HAP-1 (cell line): ENCODE data around the gene ZNF784.
A peak's percentile ranks its signal among the peaks of the same experiment; 100 is the strongest.

Experiments
- DNase-seq, 2 experiments: peaks; one replicate each; pipeline ENCODE4 v3.0.0-alpha.2; 2016 to 2020; ENCODE audit warnings: low spot score in 2 of 2
- H3K27me3 ChIP-seq: fragments of 250-450 bp; sonication (Bioruptor Pico); 2 replicates; pipeline ENCODE4 v1.5.1; 2020; ENCODE audit warnings: low read depth, mild to moderate bottlenecking, moderate library complexity
- H3K36me3 ChIP-seq: fragments of 250-450 bp; sonication (Bioruptor Pico); replicated peaks from 2 replicates; pipeline ENCODE4 v1.5.1; 2020; ENCODE audit warnings: mild to moderate bottlenecking
- H3K4me1 ChIP-seq: fragments of 250-450 bp; sonication (Bioruptor Pico); 2 replicates; pipeline ENCODE4 v1.5.1; 2020; ENCODE audit warnings: mild to moderate bottlenecking
- H3K4me3 ChIP-seq: fragments of 250-450 bp; sonication (Bioruptor Pico); 2 replicates; pipeline ENCODE4 v1.5.1; 2020; ENCODE audit warnings: mild to moderate bottlenecking, moderate library complexity
- H3K9me3 ChIP-seq: fragments of 250-450 bp; sonication (Bioruptor Pico); 2 replicates; pipeline ENCODE4 v1.5.1; 2020; ENCODE audit warnings: mild to moderate bottlenecking, moderate library complexity
- in situ Hi-C: fragments of 300-500 bp; cut with MboI; formaldehyde crosslinking; loops from 3 replicates; pipeline ENCODE4 v1.14.3; 2020; ENCODE audit warnings: low sequenced_read_pairs, inconsistent platforms, mixed read lengths

The ZNF784 gene

GRCh38 chr19:55605637-55606470 lies 18.5 kb downstream of the ZNF784 start, which contains the start of gene ZNF865:
TSS of gene ZNF865 (plus strand) at chr19:55605647. CDS start at chr19:55613619, 7,972 bp downstream.
- H3K9me3 ChIP-seq: no peaks in the 10 kb centered on the region
- no peaks in the 10 kb centered on the region for H3K27me3 ChIP-seq
- H3K4me3 ChIP-seq: peak within 1 kb of the TSS; percentile 56
- DNase-seq: peak; percentile 90
- H3K36me3 ChIP-seq: peaks cover 7% of the 10 kb centered on the region
- in situ Hi-C loops: no loop called here
- peaks cover 8% of the 10 kb centered on the region for H3K4me1 ChIP-seq

DNA sequence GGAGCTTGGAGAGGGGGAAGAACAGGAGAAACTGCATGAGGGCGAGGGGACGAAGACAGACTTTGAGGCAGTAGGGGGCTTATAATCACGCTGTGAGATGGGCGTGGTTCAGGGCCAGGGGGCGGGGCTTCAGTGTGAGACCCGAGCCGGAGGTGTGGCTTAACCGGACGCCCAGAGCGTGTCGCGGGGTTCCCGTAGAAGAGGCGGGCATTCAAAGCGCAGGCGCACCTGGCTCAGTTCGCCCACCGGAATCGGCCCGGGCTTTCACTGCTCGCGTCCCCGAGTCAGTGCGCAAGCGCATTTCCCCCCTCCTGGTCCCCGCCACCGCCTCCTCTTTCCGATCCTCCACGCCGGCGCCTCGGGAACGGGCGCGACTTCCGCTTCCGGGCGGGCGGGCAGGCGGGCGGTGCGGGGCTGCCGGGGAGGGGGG lies 19.1 kb downstream of the ZNF784 start:
- Histone ChIP-seq H3K4me3 (peak overlapping the region; percentile 56), H3K9me3 (no peaks in the 10 kb centered on the region), H3K36me3 (peaks cover 7% of the 10 kb centered on the region), H3K4me1 (peaks cover 10% of the 10 kb centered on the region), H3K27me3 (no peaks in the 10 kb centered on the region)
- peak; percentile 98 to 100 for DNase-seq
- in situ Hi-C loops: no loop called here

GRCh38 chr19:55603581-55604292 lies 20.6 kb downstream of the ZNF784 start:
- no peaks in the 10 kb centered on the region; the same call in none of the 2 replicates for H3K36me3 ChIP-seq
- no peak for DNase-seq
- in situ Hi-C loops: no loop called here
- H3K27me3 ChIP-seq: no peaks in the 10 kb centered on the region
- H3K4me1 ChIP-seq: peaks cover 10% of the 10 kb centered on the region
- no peak overlapping the region for H3K4me3 ChIP-seq
- no peaks in the 10 kb centered on the region for H3K9me3 ChIP-seq

DNA sequence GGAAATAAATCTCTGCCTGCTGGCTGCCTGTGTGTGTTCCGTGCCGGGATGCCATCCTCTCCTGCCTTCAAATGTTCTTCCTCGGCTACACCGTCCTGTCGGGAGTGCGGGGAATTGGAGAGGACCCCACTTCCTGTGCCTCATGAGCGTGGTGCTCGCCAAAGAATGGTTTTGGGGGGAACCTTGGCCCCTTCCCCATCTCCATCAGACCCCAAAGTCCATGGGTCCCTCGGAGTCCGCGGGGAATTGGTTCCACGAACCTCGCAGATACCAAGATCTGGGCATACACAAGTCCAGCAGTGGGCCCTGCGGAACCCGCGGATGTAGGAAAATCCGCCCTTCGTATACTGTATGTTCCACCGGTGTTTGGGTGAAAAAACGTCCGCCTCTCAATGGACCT lies 21.3 kb downstream of the ZNF784 start:
- no peak overlapping the region for H3K4me3 ChIP-seq
- DNase-seq: no peak
- in situ Hi-C loops: no loop called here
- peaks cover 17% of the 10 kb centered on the region for H3K4me1 ChIP-seq
- H3K9me3 ChIP-seq: no peaks in the 10 kb centered on the region
- H3K36me3 ChIP-seq: no peaks in the 10 kb centered on the region; the same call in none of the 2 replicates
- H3K27me3 ChIP-seq: no peaks in the 10 kb centered on the region

GRCh38 chr19:55602104-55603001 lies 22.0 kb downstream of the ZNF784 start:
- no peak for DNase-seq
- H3K36me3 ChIP-seq: peaks cover 1% of the 10 kb centered on the region
- H3K4me3 ChIP-seq: no peak overlapping the region
- H3K9me3 ChIP-seq: no peaks in the 10 kb centered on the region
- peaks cover 17% of the 10 kb centered on the region for H3K4me1 ChIP-seq
- in situ Hi-C loops: no loop called here
- no peaks in the 10 kb centered on the region for H3K27me3 ChIP-seq

GRCh38 chr19:55601084-55601483 lies 23.3 kb downstream of the ZNF784 start:
- in situ Hi-C loops: no loop called here
- DNase-seq: peak in 1 of 2 experiments; percentile 28
- H3K4me1 ChIP-seq: peaks cover 17% of the 10 kb centered on the region

GRCh38 chr19:55600662-55601028 lies 23.7 kb downstream of the ZNF784 start:
- no peaks in the 10 kb centered on the region for H3K9me3 ChIP-seq
- no peak for DNase-seq
- H3K4me1 ChIP-seq: peaks cover 17% of the 10 kb centered on the region
- H3K27me3 ChIP-seq: no peaks in the 10 kb centered on the region
- peak overlapping the region; percentile 98 for H3K4me3 ChIP-seq
- in situ Hi-C loops: no loop called here
- peaks cover 11% of the 10 kb centered on the region for H3K36me3 ChIP-seq

More at GRCh38 chr19:55601084-55601483, 23.3 kb downstream of the ZNF784 start:
- peaks cover 10% of the 10 kb centered on the region for H3K36me3 ChIP-seq
- peak overlapping the region; percentile 98 for H3K4me3 ChIP-seq
- H3K27me3 ChIP-seq: no peaks in the 10 kb centered on the region
- no peaks in the 10 kb centered on the region for H3K9me3 ChIP-seq

GRCh38 chr19:55599842-55600661 lies 24.3 kb downstream of the ZNF784 start, which contains the start of gene ZNF524:
TSS of gene ZNF524 (plus strand) at chr19:55600288. CDS start at chr19:55602113, 1,825 bp downstream.
- H3K36me3 ChIP-seq: peaks cover 17% of the 10 kb centered on the region
- H3K4me1 ChIP-seq: peaks cover 17% of the 10 kb centered on the region
- H3K4me3 ChIP-seq: peak within 1 kb of the TSS; percentile 98
- H3K27me3 ChIP-seq: no peaks in the 10 kb centered on the region
- H3K9me3 ChIP-seq: no peaks in the 10 kb centered on the region
- in situ Hi-C loops: no loop called here
- DNase-seq: peak; percentile 85 to 89

DNA sequence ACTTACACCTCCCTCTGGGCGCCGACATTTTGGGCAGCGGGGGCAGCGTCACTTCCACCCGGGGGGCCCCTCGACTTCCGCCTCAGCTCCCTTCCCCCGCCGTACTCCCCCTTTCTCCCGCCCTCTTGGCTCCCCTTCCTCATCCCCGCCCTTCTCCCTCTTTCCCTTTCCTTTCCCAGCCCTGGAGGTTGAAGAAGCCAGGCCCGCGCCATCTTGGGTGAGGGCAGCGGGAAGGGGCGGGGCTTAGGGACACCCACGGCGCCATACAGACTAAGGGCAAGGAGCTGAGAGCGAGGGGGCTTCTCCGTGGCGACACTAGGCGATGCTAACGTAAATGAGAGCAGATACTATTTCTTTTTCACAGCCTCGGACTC lies 24.9 kb downstream of the ZNF784 start, which contains the start of gene FIZ1:
TSS of gene FIZ1 (minus strand) at position 50 of the 374 bp plus-strand sequence. CDS start 1,652 bp downstream, outside the sequence.
- Histone ChIP-seq H3K4me1 (peaks cover 14% of the 10 kb centered on the region), H3K27me3 (no peaks in the 10 kb centered on the region), H3K36me3 (peaks cover 20% of the 10 kb centered on the region), H3K9me3 (no peaks in the 10 kb centered on the region), H3K4me3 (peak within 1 kb of the TSS; percentile 98)
- in situ Hi-C loops: no loop called here
- DNase-seq: peak; percentile 96 to 99

DNA sequence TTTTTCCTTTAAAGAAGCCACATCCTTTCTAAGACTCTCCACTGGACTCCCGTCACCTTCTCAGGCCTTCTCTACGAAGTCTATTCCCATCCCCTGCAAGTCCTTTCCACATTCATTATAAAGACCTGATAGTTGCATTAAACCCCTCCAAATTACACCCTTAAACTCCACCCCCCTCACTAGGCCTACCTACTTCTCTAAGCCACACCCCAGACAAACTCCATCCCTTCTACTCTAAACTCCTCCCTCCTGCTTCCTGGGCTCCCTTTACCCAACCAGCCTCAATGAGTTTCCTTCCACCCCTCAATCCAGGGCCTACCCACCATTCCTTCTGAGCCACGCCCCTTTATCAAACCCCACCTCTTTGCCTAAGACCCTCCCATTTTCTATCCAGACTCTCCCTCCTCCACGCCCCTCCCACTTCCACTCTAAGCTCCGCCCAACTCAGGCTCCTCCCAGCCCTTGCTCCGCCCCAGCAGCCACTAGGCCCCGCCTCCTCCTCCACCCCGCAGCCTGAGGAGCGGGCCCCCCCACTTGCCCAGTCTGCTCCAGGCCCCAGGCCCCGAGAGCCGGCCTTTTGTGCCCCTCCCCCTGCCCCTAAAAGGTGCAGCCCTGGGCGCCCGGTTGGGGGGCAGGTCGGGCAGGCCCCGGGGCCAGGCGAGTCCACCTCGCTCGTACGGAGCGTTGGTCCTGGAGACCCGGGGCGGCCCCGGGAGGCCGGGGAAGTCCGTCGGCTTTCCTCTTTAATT lies 25.5 kb downstream of the ZNF784 start:
- Histone ChIP-seq H3K4me3 (peak overlapping the region; percentile 98), H3K27me3 (no peaks in the 10 kb centered on the region), H3K36me3 (peaks cover 20% of the 10 kb centered on the region), H3K9me3 (no peaks in the 10 kb centered on the region), H3K4me1 (peaks cover 13% of the 10 kb centered on the region)
- in situ Hi-C loops: no loop called here
- DNase-seq: peak; percentile 93 to 97

- in situ Hi-C loops: no loop called here
- peaks cover 13% of the 10 kb centered on the region for H3K4me1 ChIP-seq
- H3K27me3 ChIP-seq: no peaks in the 10 kb centered on the region
- H3K4me3 ChIP-seq: no peak overlapping the region
- no peaks in the 10 kb centered on the region for H3K9me3 ChIP-seq
- H3K36me3 ChIP-seq: peaks cover 23% of the 10 kb centered on the region
- DNase-seq: peak in 1 of 2 experiments; percentile 34
Observed at GRCh38 chr19:55598034-55598433, 26.3 kb downstream of the ZNF784 start.

DNA sequence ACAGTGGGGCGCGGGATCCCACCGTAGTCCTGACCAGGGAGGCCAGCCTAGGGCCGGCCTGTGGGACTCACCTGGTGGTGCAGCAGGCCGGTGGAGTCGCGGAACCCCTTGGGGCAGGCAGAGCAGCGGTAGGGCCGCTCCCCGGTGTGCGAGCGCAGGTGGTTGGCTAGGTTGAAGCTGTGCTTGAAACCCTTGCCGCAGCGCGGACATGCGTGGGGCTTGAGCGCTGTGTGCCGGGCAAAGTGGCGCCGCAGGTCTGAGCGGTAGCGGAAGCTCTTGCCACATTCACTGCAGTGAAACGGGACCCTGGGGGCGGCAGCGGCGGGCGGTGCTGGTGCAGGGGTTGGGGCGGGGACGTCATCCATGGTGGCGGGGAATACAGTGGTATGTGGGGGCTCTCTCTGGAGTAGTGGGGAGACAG lies 26.9 kb downstream of the ZNF784 start:
- H3K4me1 ChIP-seq: peaks cover 13% of the 10 kb centered on the region
- no peaks in the 10 kb centered on the region for H3K9me3 ChIP-seq
- H3K27me3 ChIP-seq: no peaks in the 10 kb centered on the region
- DNase-seq: no peak
- in situ Hi-C loops: no loop called here
- H3K4me3 ChIP-seq: no peak overlapping the region
- H3K36me3 ChIP-seq: peaks cover 23% of the 10 kb centered on the region
